GM18508 (cell line): ENCODE results near the gene PXMP2.

ENCODE experiments used
- ATAC-seq: cut with Tn5 transposase; IDR thresholded peaks from one replicate; pipeline ENCODE4 v1.9.1; 2021; ENCODE audit warnings: moderate number of reproducible peaks; ENCODE audit not compliant: insufficient read depth, unreplicated experiment

The PXMP2 gene

GRCh38 chr12:132719954-132720324, 32.6 kb downstream of the PXMP2 start:
- no peak for ATAC-seq

GRCh38 chr12:132720606-132721345, 33.4 kb downstream of the PXMP2 start:
- no peak for ATAC-seq

GRCh38 chr12:132723015-132723763, 35.8 kb downstream of the PXMP2 start:
- no peak for ATAC-seq

GRCh38 chr12:132723764-132724140, 36.4 kb downstream of the PXMP2 start:
- no peak for ATAC-seq

- ATAC-seq, result no peak
Measured at GRCh38 chr12:132724506-132725241, 37.3 kb downstream of the PXMP2 start.

- ATAC-seq, result no peak
Measured at GRCh38 chr12:132726386-132726785, 39.0 kb downstream of the PXMP2 start.

- ATAC-seq, result no peak
Measured at GRCh38 chr12:132727091-132727794, 39.9 kb downstream of the PXMP2 start.

GRCh38 chr12:132728502-132728901, 41.1 kb downstream of the PXMP2 start:
- no peak for ATAC-seq

- no peak for ATAC-seq
Measured at GRCh38 chr12:132729541-132730320, 42.3 kb downstream of the PXMP2 start.

- ATAC-seq, result no peak
Measured at GRCh38 chr12:132730353-132730752, 43.0 kb downstream of the PXMP2 start.

GRCh38 chr12:132731574-132731973, 44.2 kb downstream of the PXMP2 start:
- no peak for ATAC-seq

- no peak for ATAC-seq
Measured at GRCh38 chr12:132734206-132734605, 46.8 kb downstream of the PXMP2 start.

GRCh38 chr12:132735496-132735895, 48.1 kb downstream of the PXMP2 start:
- ATAC-seq, result no peak

GRCh38 chr12:132736378-132736777, 49.0 kb downstream of the PXMP2 start:
- no peak for ATAC-seq

GRCh38 chr12:132736913-132737312, 49.5 kb downstream of the PXMP2 start:
- no peak for ATAC-seq

GRCh38 chr12:132739600-132740312, 52.4 kb downstream of the PXMP2 start:
- no peak for ATAC-seq

- no peak for ATAC-seq
Measured at GRCh38 chr12:132740313-132740646, 52.9 kb downstream of the PXMP2 start.

GRCh38 chr12:132740652-132741051, 53.3 kb downstream of the PXMP2 start:
- no peak for ATAC-seq

GRCh38 chr12:132741620-132742019, 54.2 kb downstream of the PXMP2 start:
- no peak for ATAC-seq
